ENCODE results near the gene FRK. TPM values are rescaled to one million over a fixed set of nuclear protein-coding genes. Genes with fewer than 3 reads are reported as not detected.

FRK gene
- total RNA-seq, 2 experiments from 2014 or later = not detected

DNA sequence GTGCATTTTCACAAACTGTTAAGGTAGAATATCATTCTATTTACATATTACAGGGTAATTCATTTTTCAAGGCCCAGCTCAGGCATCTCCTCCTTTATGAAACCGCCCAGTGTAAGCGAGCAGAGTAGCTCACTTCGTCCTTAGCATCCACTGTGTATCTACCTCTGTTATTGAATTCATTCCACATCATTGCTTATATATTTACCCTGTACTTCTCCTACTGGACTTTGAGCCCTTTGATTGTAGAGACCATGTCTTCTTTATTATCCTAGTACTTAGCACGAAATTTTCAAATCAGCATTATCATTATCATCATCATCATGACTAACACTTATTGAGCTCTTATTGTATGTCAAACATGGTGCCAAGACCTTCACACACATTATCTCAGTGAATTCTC lies 76.7 kb downstream of the FRK start:
- H3K27ac Mint-ChIP-seq = no peak overlapping the region
- no peaks in the 10 kb centered on the region for H3K36me3 Mint-ChIP-seq (ENCODE audit: low read depth)
- H3K4me3 Mint-ChIP-seq = no peak overlapping the region
- Histone ChIP-seq H3K9me3 (ENCODE audit: control insufficient read depth in 1 of 2, insufficient read depth in 1 of 2, low read length in 2 of 2) (no peaks in the 10 kb centered on the region), H3K27me3 (ENCODE audit: control insufficient read depth in 1 of 2, insufficient read depth in 2 of 2, low read length in 2 of 2) (no peaks in the 10 kb centered on the region), H3K27ac (ENCODE audit: low read depth in 1 of 2, low read length in 2 of 2) (no peak overlapping the region), H3K4me3 (ENCODE audit: low read length) (no peak overlapping the region), H3K36me3 (ENCODE audit: insufficient read depth, low read length) (no peaks in the 10 kb centered on the region), H3K4me1 (ENCODE audit: insufficient read depth, low read length) (no peaks in the 10 kb centered on the region)
- no peaks in the 10 kb centered on the region for H3K9me3 Mint-ChIP-seq
- no peaks in the 10 kb centered on the region for H3K4me1 Mint-ChIP-seq (ENCODE audit: low read depth)
- ATAC-seq (ENCODE audit: poor library complexity) (no peak), DNase-seq (no peak)
- TF ChIP-seq, protein P1, sequence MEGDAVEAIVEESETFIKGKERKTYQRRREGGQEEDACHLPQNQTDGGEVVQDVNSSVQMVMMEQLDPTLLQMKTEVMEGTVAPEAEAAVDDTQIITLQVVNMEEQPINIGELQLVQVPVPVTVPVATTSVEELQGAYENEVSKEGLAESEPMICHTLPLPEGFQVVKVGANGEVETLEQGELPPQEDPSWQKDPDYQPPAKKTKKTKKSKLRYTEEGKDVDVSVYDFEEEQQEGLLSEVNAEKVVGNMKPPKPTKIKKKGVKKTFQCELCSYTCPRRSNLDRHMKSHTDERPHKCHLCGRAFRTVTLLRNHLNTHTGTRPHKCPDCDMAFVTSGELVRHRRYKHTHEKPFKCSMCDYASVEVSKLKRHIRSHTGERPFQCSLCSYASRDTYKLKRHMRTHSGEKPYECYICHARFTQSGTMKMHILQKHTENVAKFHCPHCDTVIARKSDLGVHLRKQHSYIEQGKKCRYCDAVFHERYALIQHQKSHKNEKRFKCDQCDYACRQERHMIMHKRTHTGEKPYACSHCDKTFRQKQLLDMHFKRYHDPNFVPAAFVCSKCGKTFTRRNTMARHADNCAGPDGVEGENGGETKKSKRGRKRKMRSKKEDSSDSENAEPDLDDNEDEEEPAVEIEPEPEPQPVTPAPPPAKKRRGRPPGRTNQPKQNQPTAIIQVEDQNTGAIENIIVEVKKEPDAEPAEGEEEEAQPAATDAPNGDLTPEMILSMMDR (IDR thresholded peaks at IDR 0.05) = no peak
- ChIA-PET CTCF (no interaction called here), POLR2A (no interaction called here)
- intact Hi-C loops (cut with DNase I, micrococcal nuclease) = no loop called here
- no peaks in the 10 kb centered on the region for H3K27me3 Mint-ChIP-seq

DNA sequence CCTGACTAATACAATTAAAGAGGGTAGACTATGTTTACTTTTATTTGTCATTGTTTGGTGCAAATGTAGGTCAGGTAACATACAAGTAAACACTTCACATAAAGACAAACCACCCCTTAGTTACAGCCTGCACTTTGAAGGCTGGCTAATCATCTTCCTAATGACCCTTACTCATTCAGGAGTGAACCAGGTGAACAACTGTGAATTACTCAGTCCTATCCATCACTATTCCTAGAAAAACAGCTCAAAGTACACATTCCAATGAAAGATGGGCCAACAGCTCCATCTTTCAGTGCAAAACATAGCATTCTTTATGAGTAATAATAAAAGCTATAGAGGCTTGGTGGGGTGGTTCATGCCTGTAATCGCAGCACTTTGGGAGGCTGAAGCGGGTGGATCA lies 78.2 kb downstream of the FRK start:
- DNase-seq (no peak), ATAC-seq (ENCODE audit: poor library complexity) (no peak)
- Mint-ChIP-seq H3K36me3 (ENCODE audit: low read depth) (no peaks in the 10 kb centered on the region), H3K27ac (no peak overlapping the region), H3K4me1 (ENCODE audit: low read depth) (no peaks in the 10 kb centered on the region), H3K9me3 (no peaks in the 10 kb centered on the region), H3K27me3 (no peaks in the 10 kb centered on the region), H3K4me3 (no peak overlapping the region)
- intact Hi-C loops (cut with DNase I, micrococcal nuclease) = no loop called here
- TF ChIP-seq, protein P1 (IDR thresholded peaks at IDR 0.05) = no peak
- no peaks in the 10 kb centered on the region for H3K9me3 ChIP-seq (ENCODE audit: control insufficient read depth in 1 of 2, insufficient read depth in 1 of 2, low read length in 2 of 2)
- CTCF ChIA-PET = interaction anchor here (0.6 kb wide), 1 partner anchor 173 kb away, joined by 5 read pairs; no protein-coding TSS in a partner anchor
- no peaks in the 10 kb centered on the region for H3K36me3 ChIP-seq (ENCODE audit: insufficient read depth, low read length)
- H3K4me1 ChIP-seq (ENCODE audit: insufficient read depth, low read length) = no peaks in the 10 kb centered on the region
- no peaks in the 10 kb centered on the region for H3K27me3 ChIP-seq (ENCODE audit: control insufficient read depth in 1 of 2, insufficient read depth in 2 of 2, low read length in 2 of 2)
- no peak overlapping the region for H3K27ac ChIP-seq (ENCODE audit: low read depth in 1 of 2, low read length in 2 of 2)
- H3K4me3 ChIP-seq (ENCODE audit: low read length) = no peak overlapping the region
- POLR2A ChIA-PET = no interaction called here

DNA sequence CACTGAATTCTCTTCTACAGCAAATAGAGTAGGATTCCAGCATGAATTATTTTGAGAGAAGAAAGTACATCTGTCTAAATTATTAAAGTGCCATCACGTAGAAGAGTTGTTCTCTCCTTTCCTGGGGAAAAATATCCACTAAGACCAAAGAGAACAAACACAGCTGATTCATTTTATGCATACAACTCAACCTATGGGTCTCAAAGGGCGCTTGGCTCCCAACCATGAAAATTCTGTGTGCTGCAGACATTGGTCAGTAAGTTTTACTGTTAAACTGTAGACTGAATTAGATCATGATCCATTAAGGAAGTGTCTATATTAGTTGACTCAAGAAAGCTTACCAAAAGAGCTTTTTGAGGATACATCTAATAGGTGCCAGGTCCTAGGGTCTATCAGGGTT lies 83.5 kb downstream of the FRK start:
- H3K4me3 Mint-ChIP-seq = no peak overlapping the region
- POLR2A ChIA-PET = no interaction called here
- no peak overlapping the region for H3K27ac Mint-ChIP-seq
- Histone ChIP-seq H3K4me3 (ENCODE audit: low read length) (no peak overlapping the region), H3K4me1 (ENCODE audit: insufficient read depth, low read length) (no peaks in the 10 kb centered on the region), H3K27ac (ENCODE audit: low read depth in 1 of 2, low read length in 2 of 2) (no peak overlapping the region), H3K36me3 (ENCODE audit: insufficient read depth, low read length) (no peaks in the 10 kb centered on the region), H3K27me3 (ENCODE audit: control insufficient read depth in 1 of 2, insufficient read depth in 2 of 2, low read length in 2 of 2) (no peaks in the 10 kb centered on the region), H3K9me3 (ENCODE audit: control insufficient read depth in 1 of 2, insufficient read depth in 1 of 2, low read length in 2 of 2) (no peaks in the 10 kb centered on the region)
- no peaks in the 10 kb centered on the region for H3K4me1 Mint-ChIP-seq (ENCODE audit: low read depth)
- ATAC-seq (ENCODE audit: poor library complexity) (no peak), DNase-seq (no peak)
- CTCF ChIA-PET = no interaction called here
- H3K9me3 Mint-ChIP-seq = no peaks in the 10 kb centered on the region
- H3K27me3 Mint-ChIP-seq = no peaks in the 10 kb centered on the region
- TF ChIP-seq, protein P1 (IDR thresholded peaks at IDR 0.05) = no peak
- no peaks in the 10 kb centered on the region for H3K36me3 Mint-ChIP-seq (ENCODE audit: low read depth)
- intact Hi-C loops (cut with DNase I, micrococcal nuclease) = no loop called here
